ENCODE data around the gene MAP1S.
A peak's percentile ranks its signal among the peaks of the same experiment; 100 is the strongest.

Gene MAP1S

GRCh38 chr19:17718947-17719711 is at the start of gene MAP1S:
Gene MAP1S (plus strand): TSS chr19:17719480. CDS start chr19:17719503, 23 bp downstream.
- peak; percentile 75 for DNase-seq

- peak; percentile 65 for DNase-seq
Measured at GRCh38 chr19:17671906-17672305, 47.4 kb upstream of the MAP1S start.

- no peak for DNase-seq
Measured at GRCh38 chr19:17673937-17674799, 45.1 kb upstream of the MAP1S start.

- no peak for DNase-seq
Measured at GRCh38 chr19:17676295-17676694, 43.0 kb upstream of the MAP1S start.

GRCh38 chr19:17677002-17677401 is 42.3 kb upstream of the MAP1S start:
- peak; percentile 23 for DNase-seq

GRCh38 chr19:17678836-17679235 is 40.4 kb upstream of the MAP1S start:
- no peak for DNase-seq

- no peak for DNase-seq
Measured at GRCh38 chr19:17679526-17680229, 39.6 kb upstream of the MAP1S start.

GRCh38 chr19:17680230-17680722 is 39.0 kb upstream of the MAP1S start:
- no peak for DNase-seq

- DNase-seq, result no peak
Measured at GRCh38 chr19:17681505-17682125, 37.7 kb upstream of the MAP1S start.

GRCh38 chr19:17682273-17682672 is 37.0 kb upstream of the MAP1S start:
- DNase-seq, result no peak

GRCh38 chr19:17683078-17683477 is 36.2 kb upstream of the MAP1S start:
- no peak for DNase-seq

GRCh38 chr19:17684256-17684655 is 35.0 kb upstream of the MAP1S start:
- no peak for DNase-seq

- no peak for DNase-seq
Measured at GRCh38 chr19:17685451-17686022, 33.7 kb upstream of the MAP1S start.

GRCh38 chr19:17686023-17686521 is 33.2 kb upstream of the MAP1S start:
- no peak for DNase-seq

GRCh38 chr19:17686592-17687024 is 32.7 kb upstream of the MAP1S start:
- peak; percentile 75 for DNase-seq

GRCh38 chr19:17687141-17687856 is 32.0 kb upstream of the MAP1S start:
- DNase-seq, result peak; percentile 42

- peak; percentile 72 for DNase-seq
Measured at GRCh38 chr19:17687857-17688784, 31.2 kb upstream of the MAP1S start, which contains the start of gene UNC13A. Gene UNC13A (minus strand): TSS chr19:17688354. CDS start chr19:17688199, 155 bp downstream.

- DNase-seq, result no peak
Measured at GRCh38 chr19:17688853-17689595, 30.3 kb upstream of the MAP1S start.

- DNase-seq, result no peak
Measured at GRCh38 chr19:17692566-17692965, 26.7 kb upstream of the MAP1S start.
